Hindlimb muscle (tissue), 1 donor: ENCODE measurements around the gene PPIF. TPM values are rescaled to one million over a fixed set of nuclear protein-coding genes. Genes with fewer than 3 reads are reported as not detected.

Experiments
- DNase-seq: peaks from one replicate; pipeline ENCODE4 v3.0.0-alpha.2; 2013
- polyA plus RNA-seq: library from polyadenylated mRNA; unstranded; fragments of 120-200 nt; gene quantifications from one replicate; pipeline ENCODE4 v1.2.1, GENCODE V29; 2013; ENCODE audit not compliant: insufficient read length

The PPIF gene
- polyA plus RNA-seq, 1 donor: 21.5 TPM

DNA sequence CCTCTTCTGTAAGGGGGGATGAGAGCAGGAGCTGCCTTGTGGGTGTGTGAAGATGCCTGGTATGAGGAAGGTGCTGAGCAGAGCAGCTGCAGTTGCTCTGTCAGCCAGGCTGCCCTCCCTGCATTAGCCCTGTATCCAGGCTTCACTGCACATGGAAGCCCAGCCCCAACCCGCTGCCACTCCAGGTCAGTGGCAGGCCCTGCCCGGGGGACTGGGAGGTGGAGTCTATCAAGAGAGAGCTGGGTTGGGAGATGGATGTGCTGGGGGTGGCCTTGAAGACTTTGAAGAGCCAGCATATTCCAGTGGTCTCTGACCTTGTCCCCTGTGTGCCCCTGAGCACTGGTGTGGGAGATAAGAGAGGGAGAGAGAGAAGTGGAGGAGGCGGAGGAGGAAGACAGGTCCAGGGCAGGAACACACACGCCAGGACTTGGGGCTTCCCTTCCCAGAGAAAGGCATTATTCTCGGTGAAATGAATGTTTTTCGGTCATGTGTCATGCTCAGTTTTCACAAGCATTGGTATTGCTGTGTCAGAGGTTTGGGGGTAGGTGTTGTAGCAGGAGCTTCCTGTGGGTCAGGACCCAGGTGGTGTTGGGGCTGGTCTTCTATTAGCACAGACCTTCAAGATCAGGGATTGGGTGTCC lies 2.6 kb downstream of the PPIF start:
- DNase-seq: no peak

- no peak for DNase-seq
These were observed 3.3 kb downstream of the PPIF start for GRCh38 chr10:79350407-79351154.

GRCh38 chr10:79351332-79351731 lies 4.1 kb downstream of the PPIF start:
- no peak for DNase-seq

- DNase-seq: no peak
These were observed 5.0 kb downstream of the PPIF start for GRCh38 chr10:79352035-79352877.

- DNase-seq: no peak
These were observed 5.7 kb downstream of the PPIF start for GRCh38 chr10:79353000-79353406.

- DNase-seq: no peak
These were observed 6.5 kb downstream of the PPIF start for GRCh38 chr10:79353726-79354125.

DNA sequence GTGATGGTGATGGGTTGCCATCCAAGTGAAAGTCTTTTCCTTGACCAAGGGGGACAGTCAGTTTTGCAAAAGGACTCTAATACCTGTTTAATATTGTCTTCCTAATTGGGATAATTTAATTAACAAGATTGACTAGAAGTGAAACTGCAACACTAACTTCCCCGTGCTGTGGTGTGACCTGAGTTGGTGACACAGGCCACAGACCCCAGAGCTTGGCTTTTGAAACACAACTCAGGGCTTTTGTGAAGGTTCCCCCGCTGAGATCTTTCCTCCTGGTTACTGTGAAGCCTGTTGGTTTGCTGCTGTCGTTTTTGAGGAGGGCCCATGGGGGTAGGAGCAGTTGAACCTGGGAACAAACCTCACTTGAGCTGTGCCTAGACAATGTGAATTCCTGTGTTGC lies 6.9 kb downstream of the PPIF start:
- DNase-seq: no peak

- no peak for DNase-seq
These were observed 7.3 kb downstream of the PPIF start for GRCh38 chr10:79354615-79355014.

GRCh38 chr10:79355420-79356017 lies 8.2 kb downstream of the PPIF start:
- DNase-seq: no peak

GRCh38 chr10:79356104-79356503 lies 8.8 kb downstream of the PPIF start:
- DNase-seq: no peak

- DNase-seq: no peak
These were observed 9.9 kb downstream of the PPIF start for GRCh38 chr10:79357180-79357579.

- no peak for DNase-seq
These were observed 11.5 kb downstream of the PPIF start for GRCh38 chr10:79358811-79359210.

GRCh38 chr10:79359816-79360498 lies 12.7 kb downstream of the PPIF start:
- no peak for DNase-seq

DNA sequence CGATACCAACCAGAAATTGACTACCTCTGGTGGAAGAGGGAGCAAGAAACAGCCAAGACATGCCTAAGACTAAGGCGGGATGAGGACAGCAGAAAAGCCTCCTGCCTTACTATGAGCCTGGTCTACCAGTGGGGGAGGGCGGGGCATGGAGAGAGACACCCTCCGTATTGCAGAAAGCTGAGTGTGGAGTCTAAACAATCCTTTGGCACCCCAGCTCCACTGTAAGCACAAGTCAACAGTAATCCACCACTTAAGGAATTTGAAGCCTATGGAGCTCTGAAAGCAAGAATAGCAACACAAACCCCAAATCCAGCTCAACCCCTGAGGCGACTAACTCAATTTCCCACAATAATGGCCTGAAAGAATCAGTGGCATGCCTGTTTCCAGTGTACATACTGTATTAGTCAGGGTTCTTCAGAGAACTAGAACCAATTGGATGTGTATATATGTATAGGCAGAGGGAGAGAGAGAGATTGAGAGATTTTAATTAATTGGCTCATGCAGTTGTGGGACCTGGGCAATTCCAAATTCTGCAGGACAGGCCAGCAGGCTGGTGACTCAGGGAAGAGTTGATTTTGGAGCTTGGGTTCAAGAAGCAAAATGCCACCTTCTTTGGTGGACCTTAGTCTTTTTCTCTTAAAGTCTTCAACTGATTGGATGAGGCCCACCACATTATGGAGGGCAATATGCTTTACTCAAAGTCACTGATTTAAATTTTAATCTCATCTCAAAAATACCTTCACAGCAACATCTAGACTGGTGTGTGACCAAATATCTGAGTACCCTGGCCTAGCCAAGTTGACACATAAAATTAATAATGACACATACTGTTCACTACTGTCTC lies 13.5 kb downstream of the PPIF start:
- no peak for DNase-seq

DNA sequence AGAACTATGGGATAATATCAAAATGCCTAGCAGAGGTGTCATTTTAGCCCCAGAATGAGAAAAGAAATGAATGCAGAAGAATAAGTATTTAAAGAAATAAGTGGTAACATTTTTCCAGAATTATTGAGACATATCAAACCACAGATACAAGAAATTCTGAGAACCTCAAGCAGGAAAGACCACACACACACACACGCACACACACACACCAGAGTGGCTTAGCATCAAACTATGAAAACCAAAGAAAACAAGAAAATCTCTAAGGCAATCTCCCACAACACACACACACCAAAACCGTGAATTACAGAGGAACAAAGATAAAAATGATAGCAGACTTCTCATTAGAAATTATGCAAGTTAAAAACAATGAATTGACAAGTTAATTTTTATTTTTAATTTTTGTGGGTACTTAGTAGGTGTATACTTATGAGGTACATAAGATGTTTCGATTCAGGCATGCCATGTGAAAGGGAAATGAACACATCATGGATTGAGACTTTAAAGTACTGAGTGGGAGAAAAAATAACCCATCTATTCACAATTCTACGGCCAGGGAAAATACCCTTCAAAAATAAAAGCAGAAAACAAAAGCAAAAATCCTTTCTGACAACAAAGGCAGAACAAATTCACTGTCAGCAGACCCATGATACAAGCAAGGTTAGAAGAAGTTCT lies 14.6 kb downstream of the PPIF start:
- DNase-seq: no peak

GRCh38 chr10:79367426-79368189 lies 20.3 kb downstream of the PPIF start:
- DNase-seq: no peak

- DNase-seq: no peak
These were observed 25.6 kb downstream of the PPIF start for GRCh38 chr10:79372871-79373270.

GRCh38 chr10:79374312-79375191 lies 27.3 kb downstream of the PPIF start:
- peak; percentile 78 for DNase-seq
